Body of pancreas (tissue), 4 donors: ENCODE data around the gene ZFX.

Experiments used
- CTCF ChIP-seq, 7 experiments: fragments of 450-650 bp in 4 of 7; fragments of 200-600 bp in 3 of 7; sonication (generic) in 3 of 7; IDR thresholded peaks; one replicate each; pipeline ENCODE4 v1.5.1; 2016 to 2019; ENCODE audit warnings: antibody characterized with exemption in 7 of 7
- POLR2A ChIP-seq, 3 donors: fragments of 450-650 bp; IDR thresholded peaks; one replicate each; pipeline ENCODE4 v1.6.1; 2016; ENCODE audit warnings: antibody characterized with exemption in 3 of 3, mild to moderate bottlenecking in 2 of 3

GRCh38 chrX:24201216-24201615 is 51.7 kb downstream of the ZFX start:
- TF ChIP-seq CTCF (IDR thresholded peaks at IDR 0.05) (no peak), POLR2A (IDR thresholded peaks at IDR 0.05) (no peak)
